Esophagus muscularis mucosa (tissue), 4 donors: ENCODE data around the gene MSANTD1.

Experiments used
- EP300 ChIP-seq: sonication (generic); formaldehyde crosslinking; IDR thresholded peaks from one replicate; pipeline ENCODE4 v1.6.1; 2017; ENCODE audit warnings: antibody characterized with exemption
- POLR2A ChIP-seq: fragments of 450-650 bp; IDR thresholded peaks from one replicate; pipeline ENCODE4 v1.6.1; 2017; ENCODE audit warnings: antibody characterized with exemption, moderate library complexity, mild to moderate bottlenecking, low read depth
- POLR2AphosphoS5 ChIP-seq, 2 donors: sonication (generic); formaldehyde crosslinking; IDR thresholded peaks; one replicate each; pipeline ENCODE4 v1.6.1; 2017; ENCODE audit warnings: antibody characterized with exemption in 2 of 2
- TF ChIP-seq, protein P1 (sequence below), 3 experiments: fragments of 200-600 bp in 2 of 3; fragments of 450-650 bp in 1 of 3; sonication (generic) in 2 of 3; IDR thresholded peaks; one replicate each; pipeline ENCODE4 v1.5.1; 2017 to 2019; ENCODE audit warnings: antibody characterized with exemption in 3 of 3, mild to moderate bottlenecking in 2 of 3, moderate library complexity in 1 of 3

DNA sequence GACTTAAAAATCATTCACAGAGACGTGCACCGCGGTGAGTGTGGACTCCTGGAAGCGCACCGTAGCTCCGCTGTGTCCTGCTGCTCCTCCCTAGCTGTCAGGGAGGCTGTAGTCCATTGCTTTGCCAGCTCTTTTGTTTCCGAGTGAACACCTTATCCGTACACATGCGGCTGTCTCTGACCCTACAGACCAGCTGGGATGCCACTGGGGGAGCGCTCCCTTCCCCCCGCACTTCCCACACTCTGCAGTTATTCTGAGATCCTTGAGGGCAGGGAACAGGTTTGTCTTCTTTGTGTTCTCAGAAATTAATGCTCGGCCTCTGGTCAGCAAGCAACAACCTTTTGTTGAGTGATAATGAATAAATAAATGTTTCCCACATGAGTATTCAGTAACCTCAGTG lies 33.7 kb upstream of the MSANTD1 start:
- TF ChIP-seq POLR2A: no peak
- TF ChIP-seq, protein P1, sequence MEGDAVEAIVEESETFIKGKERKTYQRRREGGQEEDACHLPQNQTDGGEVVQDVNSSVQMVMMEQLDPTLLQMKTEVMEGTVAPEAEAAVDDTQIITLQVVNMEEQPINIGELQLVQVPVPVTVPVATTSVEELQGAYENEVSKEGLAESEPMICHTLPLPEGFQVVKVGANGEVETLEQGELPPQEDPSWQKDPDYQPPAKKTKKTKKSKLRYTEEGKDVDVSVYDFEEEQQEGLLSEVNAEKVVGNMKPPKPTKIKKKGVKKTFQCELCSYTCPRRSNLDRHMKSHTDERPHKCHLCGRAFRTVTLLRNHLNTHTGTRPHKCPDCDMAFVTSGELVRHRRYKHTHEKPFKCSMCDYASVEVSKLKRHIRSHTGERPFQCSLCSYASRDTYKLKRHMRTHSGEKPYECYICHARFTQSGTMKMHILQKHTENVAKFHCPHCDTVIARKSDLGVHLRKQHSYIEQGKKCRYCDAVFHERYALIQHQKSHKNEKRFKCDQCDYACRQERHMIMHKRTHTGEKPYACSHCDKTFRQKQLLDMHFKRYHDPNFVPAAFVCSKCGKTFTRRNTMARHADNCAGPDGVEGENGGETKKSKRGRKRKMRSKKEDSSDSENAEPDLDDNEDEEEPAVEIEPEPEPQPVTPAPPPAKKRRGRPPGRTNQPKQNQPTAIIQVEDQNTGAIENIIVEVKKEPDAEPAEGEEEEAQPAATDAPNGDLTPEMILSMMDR (IDR thresholded peaks at IDR 0.05): no peak
- TF ChIP-seq POLR2AphosphoS5 (IDR thresholded peaks at IDR 0.05): no peak
- TF ChIP-seq EP300: no peak
